ENCODE results near the gene GABBR2.
"Not testable (repeated sequence)": the region's sequence is repeated elsewhere in the genome, so short reads cannot be mapped to it uniquely, and the experiment has no call there.

Gene GABBR2

GRCh38 chr9:98485706-98486105 is 223.0 kb downstream of the GABBR2 start:
- no peak for DNase-seq (ENCODE audit: low read depth in 1 of 2, low spot score in 1 of 2)

DNA sequence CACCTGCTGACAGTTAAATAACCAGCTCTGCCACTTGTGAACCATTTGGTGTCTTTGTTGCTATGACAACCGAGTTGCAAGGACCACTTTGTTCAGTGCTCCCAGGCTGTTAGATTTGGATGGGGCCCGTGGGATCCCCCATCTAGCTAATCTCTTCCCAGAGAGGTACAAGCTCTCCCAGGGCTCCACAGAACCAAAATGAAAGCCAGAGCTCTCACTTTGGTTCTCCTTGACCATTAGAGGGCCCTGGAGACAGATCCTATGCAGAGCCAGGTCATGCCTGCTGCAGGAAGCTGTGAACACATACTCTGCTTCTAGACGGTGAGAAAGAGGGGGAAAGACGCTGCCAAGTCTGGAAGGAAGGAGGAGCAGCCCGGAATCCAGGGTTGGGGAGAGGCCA is 224.6 kb downstream of the GABBR2 start:
- no peak for DNase-seq (ENCODE audit: low read depth in 1 of 2, low spot score in 1 of 2)

- no peak for DNase-seq (ENCODE audit: low read depth in 1 of 2, low spot score in 1 of 2)
These were observed 226.5 kb downstream of the GABBR2 start for GRCh38 chr9:98482226-98482625.

GRCh38 chr9:98481676-98482075 is 227.1 kb downstream of the GABBR2 start:
- no peak for DNase-seq (ENCODE audit: low read depth in 1 of 2, low spot score in 1 of 2)

GRCh38 chr9:98479967-98480847 is 228.5 kb downstream of the GABBR2 start:
- DNase-seq (ENCODE audit: low read depth in 1 of 2, low spot score in 1 of 2), result no peak

DNA sequence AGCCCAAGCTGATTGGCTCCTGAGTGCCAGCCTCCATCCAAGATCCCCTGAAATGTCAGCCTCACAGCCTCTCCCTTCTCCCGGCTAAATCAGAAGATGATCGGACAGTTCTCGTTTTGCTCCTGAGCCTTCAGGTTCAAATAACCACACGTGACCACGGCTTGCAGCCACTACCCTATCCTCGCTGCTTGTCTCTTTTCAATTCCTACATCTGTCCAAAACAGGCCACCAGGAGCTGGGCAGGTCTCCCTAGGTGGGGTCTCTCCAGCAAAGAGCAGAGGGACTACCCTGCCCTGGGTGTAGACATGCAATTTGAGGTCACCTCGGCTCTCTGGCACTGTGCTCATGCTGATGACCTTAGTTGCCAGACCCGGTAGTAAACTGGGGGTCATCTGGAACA is 229.3 kb downstream of the GABBR2 start:
- DNase-seq (ENCODE audit: low read depth in 1 of 2, low spot score in 1 of 2), result no peak

DNA sequence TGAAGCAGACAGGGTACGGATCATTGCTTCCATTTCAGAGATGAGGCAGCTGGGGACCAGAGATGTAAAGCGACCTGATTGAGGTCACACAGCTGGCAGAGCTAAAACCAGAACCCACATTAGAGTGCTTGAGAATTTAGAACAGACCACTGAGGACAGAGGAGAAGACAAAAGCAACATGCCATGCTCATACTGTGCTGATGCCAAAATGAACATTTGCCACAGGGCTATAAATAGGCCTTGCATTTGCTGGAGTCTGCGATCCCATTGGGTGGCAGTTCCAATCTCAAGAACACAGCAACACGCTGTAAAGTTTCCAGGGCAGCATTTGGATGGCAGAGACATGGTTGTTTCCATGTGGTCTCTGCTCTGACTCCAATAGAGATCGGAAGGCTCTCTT is 230.9 kb downstream of the GABBR2 start:
- DNase-seq (ENCODE audit: low read depth in 1 of 2, low spot score in 1 of 2), result no peak

DNA sequence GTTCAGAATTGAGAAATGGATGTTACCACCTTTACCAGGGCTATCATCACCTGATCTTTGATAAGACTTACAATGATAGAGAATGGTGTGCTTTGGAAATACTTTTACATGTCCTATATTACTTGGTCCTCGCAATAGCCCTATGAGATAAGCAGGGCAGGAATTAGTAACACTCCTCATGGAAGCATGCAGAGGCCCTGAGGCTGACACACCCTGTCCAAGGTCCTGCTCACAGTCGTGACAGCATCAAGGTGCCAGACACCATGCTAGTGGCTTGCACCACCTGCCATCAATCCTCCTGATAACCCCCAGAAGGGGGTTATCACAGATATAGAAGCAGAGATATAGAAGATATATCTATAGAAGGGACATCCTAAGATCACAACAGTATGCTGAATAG is 236.5 kb downstream of the GABBR2 start:
- DNase-seq (ENCODE audit: low read depth in 1 of 2, low spot score in 1 of 2), result no peak

DNA sequence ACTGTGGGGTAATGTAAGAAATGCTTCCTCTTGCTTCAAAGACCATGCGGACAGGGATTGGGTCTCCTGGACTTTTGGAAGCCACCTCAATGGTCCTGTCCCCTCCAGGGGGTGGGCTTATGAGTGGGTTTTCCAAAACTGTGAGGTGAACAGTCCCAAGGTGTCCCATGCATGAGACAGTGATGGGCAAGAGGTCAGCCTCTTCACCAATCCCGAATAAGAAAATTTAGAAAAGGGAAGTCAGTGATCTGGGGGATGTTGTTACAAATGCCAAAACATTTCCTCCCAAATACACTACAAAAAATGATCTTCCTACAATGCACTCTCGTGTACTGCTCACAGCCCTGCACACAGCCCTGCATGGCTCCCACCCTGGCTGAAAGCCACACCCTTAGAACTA is 237.6 kb downstream of the GABBR2 start:
- DNase-seq (ENCODE audit: low read depth in 1 of 2, low spot score in 1 of 2), result no peak

DNA sequence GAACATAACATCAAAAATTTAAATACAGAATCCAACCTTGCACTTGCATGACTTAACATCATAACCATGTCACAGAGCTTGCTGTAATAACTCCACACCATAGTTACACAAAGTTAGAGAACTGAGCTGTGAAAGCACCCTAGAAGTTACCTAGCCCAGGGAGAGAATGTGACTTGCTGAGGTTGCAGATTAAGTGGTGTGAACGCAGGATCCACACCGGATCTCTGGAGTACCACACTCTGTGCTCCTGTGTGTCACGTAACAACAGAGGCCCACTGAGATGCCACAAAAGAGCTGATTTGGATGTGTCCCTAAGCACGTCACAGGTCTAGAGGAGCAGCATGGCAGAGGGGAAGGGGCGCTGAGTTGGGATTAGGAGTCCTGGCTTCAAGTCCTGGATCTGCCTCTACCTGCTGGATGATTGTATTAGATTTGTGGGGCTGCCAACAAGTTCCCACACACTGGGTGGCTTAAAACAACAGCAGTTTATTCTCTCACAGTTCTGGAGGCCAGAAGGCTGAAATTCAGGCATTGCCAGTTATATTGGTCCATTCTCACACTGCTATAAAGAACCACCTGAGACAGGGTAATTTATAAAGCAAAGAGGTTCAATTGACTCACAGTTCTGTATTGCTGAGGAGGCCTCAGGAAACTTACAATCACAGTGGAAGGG is 240.0 kb downstream of the GABBR2 start:
- no peak for DNase-seq (ENCODE audit: low read depth in 1 of 2, low spot score in 1 of 2)

- DNase-seq (ENCODE audit: low read depth in 1 of 2, low spot score in 1 of 2), result no peak
These were observed 242.9 kb downstream of the GABBR2 start for GRCh38 chr9:98465799-98466198.

- not testable (repeated sequence) for DNase-seq (ENCODE audit: low read depth in 1 of 2, low spot score in 1 of 2)
These were observed 244.5 kb downstream of the GABBR2 start for GRCh38 chr9:98464156-98464690.

- DNase-seq (ENCODE audit: low read depth in 1 of 2, low spot score in 1 of 2), result no peak
These were observed 246.4 kb downstream of the GABBR2 start for GRCh38 chr9:98462310-98462709.

- DNase-seq (ENCODE audit: low read depth in 1 of 2, low spot score in 1 of 2), result no peak
These were observed 248.0 kb downstream of the GABBR2 start for GRCh38 chr9:98460704-98461103.

- no peak for DNase-seq (ENCODE audit: low read depth in 1 of 2, low spot score in 1 of 2)
These were observed 250.9 kb downstream of the GABBR2 start for GRCh38 chr9:98457726-98458370.

DNA sequence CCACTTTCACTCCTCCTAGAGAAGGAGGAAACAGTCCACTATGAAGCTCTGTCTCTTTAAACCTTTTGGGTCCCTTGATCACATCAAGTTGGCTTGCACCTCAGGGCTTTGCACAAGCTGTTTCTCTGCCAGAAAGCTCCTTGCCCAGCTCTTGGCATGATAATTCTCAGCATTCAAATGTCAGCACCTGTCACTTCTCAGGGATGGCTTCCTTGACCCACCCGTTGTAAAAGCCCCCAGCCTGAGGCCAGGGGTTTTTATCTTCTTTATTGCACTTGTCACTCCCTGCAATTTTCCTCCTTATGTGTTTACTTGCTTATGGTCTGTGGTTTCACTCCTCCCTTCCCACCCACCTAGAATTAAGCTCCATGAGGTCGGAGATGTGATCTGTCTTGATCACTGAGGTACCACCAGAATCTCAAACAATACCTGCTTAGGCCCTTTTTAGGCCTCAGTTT is 252.6 kb downstream of the GABBR2 start:
- no peak for DNase-seq (ENCODE audit: low read depth in 1 of 2, low spot score in 1 of 2)

- DNase-seq (ENCODE audit: low read depth in 1 of 2, low spot score in 1 of 2), result no peak
These were observed 253.2 kb downstream of the GABBR2 start for GRCh38 chr9:98455256-98456155.

DNA sequence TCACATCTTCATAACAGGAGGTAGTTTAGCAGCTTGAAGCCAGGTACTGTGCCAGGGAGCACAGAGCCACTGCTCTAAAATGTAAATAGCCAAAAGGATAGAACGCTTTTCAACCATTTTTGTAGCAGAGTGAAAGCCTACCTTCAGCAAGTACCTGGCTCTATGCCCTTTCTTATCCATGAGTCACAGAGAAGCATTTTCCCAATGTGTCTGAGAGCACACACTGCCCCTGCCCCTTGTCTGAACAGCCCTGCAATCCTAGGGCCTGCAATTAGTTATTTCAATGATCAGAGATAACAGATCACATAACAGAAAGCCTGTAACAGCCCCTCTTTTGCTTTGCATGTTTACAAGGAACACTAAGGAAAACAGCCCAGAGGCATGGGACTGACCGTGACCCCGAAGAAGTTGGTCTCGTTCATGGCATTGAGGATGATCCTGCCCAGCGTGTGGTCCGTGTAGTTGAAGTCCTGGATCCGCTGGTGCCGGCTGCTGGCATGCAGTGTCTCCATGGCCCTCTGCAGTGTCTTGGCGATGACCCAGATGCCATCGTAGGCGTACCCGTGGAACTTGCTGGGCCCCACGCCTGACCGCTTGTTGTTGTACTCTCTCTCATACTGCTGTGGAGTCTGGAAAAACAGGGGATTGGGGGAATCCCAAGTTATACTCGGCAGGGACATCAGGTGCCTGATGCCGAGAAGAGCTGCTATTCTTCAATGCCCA is 255.0 kb downstream of the GABBR2 start:
- DNase-seq (ENCODE audit: low read depth in 1 of 2, low spot score in 1 of 2), result no peak

DNA sequence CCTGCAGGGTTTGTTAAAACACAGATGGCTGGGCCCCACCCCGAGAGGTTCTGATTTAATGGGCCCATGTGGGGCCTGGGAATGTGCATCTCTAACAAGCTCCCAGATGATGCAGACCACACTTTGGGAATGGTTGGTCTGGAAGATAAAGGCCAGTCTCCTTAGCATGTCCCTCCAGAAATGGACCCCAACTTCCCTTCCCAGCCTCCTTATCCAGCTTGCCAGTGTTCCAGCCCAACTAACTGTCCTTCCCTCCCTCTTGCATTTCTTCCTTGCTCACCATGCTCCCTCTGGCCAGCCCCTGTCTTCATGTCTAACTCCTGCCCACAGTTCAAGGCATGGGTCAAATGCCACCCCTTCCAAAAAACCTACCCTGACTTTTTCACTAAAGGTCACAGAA is 257.2 kb downstream of the GABBR2 start:
- DNase-seq (ENCODE audit: low read depth in 1 of 2, low spot score in 1 of 2), result no peak

- DNase-seq (ENCODE audit: low read depth in 1 of 2, low spot score in 1 of 2), result no peak
These were observed 258.2 kb downstream of the GABBR2 start for GRCh38 chr9:98450496-98450895.

Measured in activated CD4-positive, alpha-beta T cell treated with anti-CD3 and anti-CD28 coated beads, Interleukin-2, amount 50 U/mL, for 24 hours (primary cell).